GM12878 (cell line): Measurements from ENCODE around the gene APH1B. TPM values are rescaled to one million over a fixed set of nuclear protein-coding genes. Genes with fewer than 3 reads are reported as not detected.

ENCODE experiments used
- ATAC-seq: fragments of 200-7000 bp; cut with Tn5 transposase; 3 replicates; pipeline ENCODE4 v1.9.1; 2020; ENCODE audit warnings: mild to moderate bottlenecking, moderate library complexity
- BruUV-seq: library from RNA; stranded (reverse); fragments of 400-500 nt; replicated peaks from 2 replicates; lab custom pipeline; 2021; lab: Mats Ljungman, UMichigan
- CTCF ChIA-PET: fragments of 300-600 bp; sonication (Branson Sonifier 250); formaldehyde crosslinking; extraction: SDS; loops from one replicate; lab custom pipeline; 2021; ENCODE audit warnings: inconsistent platforms; lab: Yijun Ruan, JAX
- POLR2A ChIA-PET: fragments of 350-600 bp; formaldehyde crosslinking; extraction: SDS; loops from one replicate; lab custom pipeline; 2021; ENCODE audit warnings: inconsistent platforms; lab: Charles Lee
- RAD21 ChIA-PET: fragments of 300-600 bp; sonication (Branson Sonifier 250); formaldehyde crosslinking; loops from one replicate; lab custom pipeline; 2023; ENCODE audit warnings: antibody characterized with exemption; ENCODE audit not compliant: unreplicated experiment; lab: Charles Lee
- SMC1A ChIA-PET: fragments of 300-600 bp; sonication (Branson Sonifier 250); formaldehyde crosslinking; loops from one replicate; lab custom pipeline; 2023; ENCODE audit not compliant: unreplicated experiment, uncharacterized antibody; lab: Charles Lee
- DNase-seq: peaks from one replicate; pipeline ENCODE4 v3.0.0-alpha.2; 2011; ENCODE audit warnings: low read depth, low spot score
- FAIRE-seq: peaks from 3 replicates; lab custom pipeline; 2011; peaks lifted over from hg19 to GRCh38; lab: Jason Lieb, UNC
- H2AFZ ChIP-seq: 2 replicates; pipeline ENCODE4 v1.6.0; 2011; ENCODE audit warnings: low read depth, low read length, control low read depth; ENCODE audit not compliant: control insufficient read depth
- H3K27ac ChIP-seq: 2 replicates; pipeline ENCODE4 v1.5.1; 2011; ENCODE audit warnings: control low read depth; ENCODE audit not compliant: control insufficient read depth, insufficient read depth
- H3K27me3 ChIP-seq, 2 experiments: replicated peaks in 1 of 2; 2 replicates each; pipeline versions ENCODE4 v1.6.0 to v1.6.1; 2011; ENCODE audit warnings: low read length in 1 of 2; ENCODE audit not compliant: control insufficient read depth in 2 of 2, insufficient read depth in 2 of 2
- H3K36me3 ChIP-seq, 2 experiments: 2 replicates each; pipeline ENCODE4 v1.5.1; 2011; ENCODE audit warnings: low read length in 1 of 2; ENCODE audit not compliant: control insufficient read depth in 2 of 2, insufficient read depth in 2 of 2
- H3K4me1 ChIP-seq: 2 replicates; pipeline ENCODE4 v1.6.1; 2011; ENCODE audit warnings: mild to moderate bottlenecking, low read length, moderate library complexity, mixed read lengths; ENCODE audit not compliant: control insufficient read depth, insufficient read depth
- H3K4me2 ChIP-seq: 2 replicates; pipeline ENCODE4 v1.6.0; 2011; ENCODE audit warnings: control low read depth; ENCODE audit not compliant: control insufficient read depth, insufficient read depth
- H3K4me3 ChIP-seq: fragments of 200-600 bp; sonication (generic); 2 replicates; pipeline ENCODE4 v1.5.1; 2016
- H3K79me2 ChIP-seq: 2 replicates; pipeline ENCODE4 v1.6.0; 2011; ENCODE audit warnings: low read length; ENCODE audit not compliant: control insufficient read depth, insufficient read depth
- H3K9ac ChIP-seq: 2 replicates; pipeline ENCODE4 v1.8.0; 2011; ENCODE audit warnings: low read length, control low read depth, mixed read lengths; ENCODE audit not compliant: control insufficient read depth, insufficient read depth
- H3K9me3 ChIP-seq: replicated peaks from 3 replicates; pipeline ENCODE4 v1.5.1; 2011; ENCODE audit warnings: mild to moderate bottlenecking, low read length; ENCODE audit not compliant: control insufficient read depth, insufficient read depth
- H4K20me1 ChIP-seq: 2 replicates; pipeline ENCODE4 v1.6.0; 2011; ENCODE audit not compliant: control insufficient read depth, insufficient read depth
- BCL11A ChIP-seq: IDR thresholded peaks from 2 replicates; pipeline ENCODE4 v1.6.1; 2011; ENCODE audit warnings: low read depth, low read length
- FOS ChIP-seq: IDR thresholded peaks from 3 replicates; pipeline ENCODE4 v1.6.1; 2011; ENCODE audit warnings: borderline replicate concordance; ENCODE audit not compliant: insufficient read length; ENCODE audit errors: extremely low read depth
- IKZF1 ChIP-seq: fragments of 450-650 bp; conservative IDR thresholded peaks from 2 replicates; pipeline ENCODE4 v1.6.1; 2017; ENCODE audit warnings: antibody characterized with exemption, mild to moderate bottlenecking
- PML ChIP-seq: IDR thresholded peaks from 2 replicates; pipeline ENCODE4 v1.6.1; 2012; ENCODE audit warnings: low read length, inconsistent platforms
- SIN3A ChIP-seq: IDR thresholded peaks from 2 replicates; pipeline ENCODE4 v1.6.1; 2012; ENCODE audit warnings: low read depth, low read length, improper control_type of control experiment
- SMARCA5 ChIP-seq: fragments of 450-650 bp; IDR thresholded peaks from 2 replicates; pipeline ENCODE4 v1.6.1; 2017; ENCODE audit warnings: mild to moderate bottlenecking
- SUPT20H ChIP-seq: IDR thresholded peaks from 2 replicates; pipeline ENCODE4 v1.6.1; 2011; ENCODE audit warnings: low read depth, mild to moderate bottlenecking, low read length, moderate library complexity, borderline replicate concordance; ENCODE audit not compliant: control insufficient read depth
- WGBS: methylation state at CpG from one replicate; pipeline ENCODE4 v1.1.6; 2016; ENCODE audit warnings: low lambda C conversion rate; ENCODE audit not compliant: insufficient replicate concordance, insufficient coverage; ENCODE audit errors: missing lambda C conversion rate; 5-methylcytosine and 5-hydroxymethylcytosine counted together
- in situ Hi-C: fragments of 300-500 bp; cut with MboI; formaldehyde crosslinking; loops from 9 replicates; pipeline ENCODE4 v1.14.3; 2018; ENCODE audit warnings: mixed read lengths
- intact Hi-C: fragments of 100-400 bp; cut with micrococcal nuclease; formaldehyde crosslinking; loops from one replicate; pipeline ENCODE4 v1.14.2; 2022; ENCODE audit not compliant: unreplicated experiment
- polyA plus RNA-seq, 11 experiments: library from polyadenylated mRNA; depleted of rRNA in 4 of 11; unstranded in 6 of 11; stranded (reverse) in 5 of 11; fragments of >200 nt; fragmentation: Nextera tagmentation in 4 of 11; fragmentation: Illumina TruSeq in 1 of 11; extraction: Ambion mirVana in 4 of 11; extraction: Trizol in 1 of 11; gene quantifications; 1 replicate in 1 of 11; 2 replicates in 10 of 11; pipeline versions ENCODE4 v1.2.1 to v1.2.3, GENCODE V29; 2011 to 2016; ENCODE audit warnings: inconsistent platforms in 2 of 11, missing spikeins in 2 of 11, low read depth in 1 of 11
- total RNA-seq, 4 experiments: library from RNA; depleted of rRNA in 3 of 4; stranded (reverse); fragments of >200 nt in 3 of 4; fragmentation: Illumina TruSeq in 1 of 4; extraction: Trizol in 1 of 4; gene quantifications; 2 replicates each; pipeline versions ENCODE4 v1.2.1 to v1.2.3, GENCODE V29; 2013 to 2021
- TF ChIP-seq, protein P1 (sequence below): fragments of 450-650 bp; IDR thresholded peaks from 2 replicates; pipeline ENCODE4 v1.6.1; 2017; ENCODE audit warnings: antibody characterized with exemption, mild to moderate bottlenecking, moderate library complexity
- TF ChIP-seq, protein P2 (sequence below): fragments of 450-650 bp; formaldehyde crosslinking; IDR thresholded peaks from 2 replicates; pipeline ENCODE4 v1.4.0; 2020; ENCODE audit warnings: mild to moderate bottlenecking, moderate library complexity
- TF ChIP-seq, protein P3 (sequence below): IDR thresholded peaks from 2 replicates; pipeline ENCODE4 v1.6.1; 2011; ENCODE audit warnings: borderline replicate concordance, low read depth, mild to moderate bottlenecking, moderate library complexity, mixed read lengths, low read length; ENCODE audit not compliant: insufficient read depth; ENCODE audit errors: extremely low read length

APH1B gene
- total and polyA plus RNA-seq, 10 of the 15 experiments (the other 5 are each of a cell fraction or from before 2014, with no cell fraction given) = 5.0 to 20.8 (median 11.1) TPM

DNA sequence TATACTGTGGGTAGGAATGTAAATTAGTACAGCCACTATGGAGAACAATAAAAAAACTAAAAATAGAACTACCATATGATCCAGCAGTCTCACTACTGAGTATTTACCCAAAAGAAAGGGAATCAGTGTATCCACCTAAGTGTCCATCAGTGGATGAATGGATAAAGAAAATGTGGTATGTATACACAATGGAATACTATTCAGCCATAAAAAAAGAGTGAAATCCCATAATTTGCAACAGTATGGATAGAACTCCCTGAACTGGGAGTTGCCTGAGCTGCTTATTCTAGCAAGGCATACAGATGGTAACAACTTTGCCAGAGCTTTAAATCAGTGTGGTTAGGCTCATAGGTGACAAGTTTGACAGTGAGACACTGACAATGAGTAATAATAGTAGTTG lies 16.1 kb upstream of the APH1B start (continued):
- TF ChIP-seq, protein P1, sequence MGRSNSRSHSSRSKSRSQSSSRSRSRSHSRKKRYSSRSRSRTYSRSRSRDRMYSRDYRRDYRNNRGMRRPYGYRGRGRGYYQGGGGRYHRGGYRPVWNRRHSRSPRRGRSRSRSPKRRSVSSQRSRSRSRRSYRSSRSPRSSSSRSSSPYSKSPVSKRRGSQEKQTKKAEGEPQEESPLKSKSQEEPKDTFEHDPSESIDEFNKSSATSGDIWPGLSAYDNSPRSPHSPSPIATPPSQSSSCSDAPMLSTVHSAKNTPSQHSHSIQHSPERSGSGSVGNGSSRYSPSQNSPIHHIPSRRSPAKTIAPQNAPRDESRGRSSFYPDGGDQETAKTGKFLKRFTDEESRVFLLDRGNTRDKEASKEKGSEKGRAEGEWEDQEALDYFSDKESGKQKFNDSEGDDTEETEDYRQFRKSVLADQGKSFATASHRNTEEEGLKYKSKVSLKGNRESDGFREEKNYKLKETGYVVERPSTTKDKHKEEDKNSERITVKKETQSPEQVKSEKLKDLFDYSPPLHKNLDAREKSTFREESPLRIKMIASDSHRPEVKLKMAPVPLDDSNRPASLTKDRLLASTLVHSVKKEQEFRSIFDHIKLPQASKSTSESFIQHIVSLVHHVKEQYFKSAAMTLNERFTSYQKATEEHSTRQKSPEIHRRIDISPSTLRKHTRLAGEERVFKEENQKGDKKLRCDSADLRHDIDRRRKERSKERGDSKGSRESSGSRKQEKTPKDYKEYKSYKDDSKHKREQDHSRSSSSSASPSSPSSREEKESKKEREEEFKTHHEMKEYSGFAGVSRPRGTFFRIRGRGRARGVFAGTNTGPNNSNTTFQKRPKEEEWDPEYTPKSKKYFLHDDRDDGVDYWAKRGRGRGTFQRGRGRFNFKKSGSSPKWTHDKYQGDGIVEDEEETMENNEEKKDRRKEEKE = no peak
- TF ChIP-seq BCL11A (no peak), FOS (no peak), SUPT20H (no peak)

DNA sequence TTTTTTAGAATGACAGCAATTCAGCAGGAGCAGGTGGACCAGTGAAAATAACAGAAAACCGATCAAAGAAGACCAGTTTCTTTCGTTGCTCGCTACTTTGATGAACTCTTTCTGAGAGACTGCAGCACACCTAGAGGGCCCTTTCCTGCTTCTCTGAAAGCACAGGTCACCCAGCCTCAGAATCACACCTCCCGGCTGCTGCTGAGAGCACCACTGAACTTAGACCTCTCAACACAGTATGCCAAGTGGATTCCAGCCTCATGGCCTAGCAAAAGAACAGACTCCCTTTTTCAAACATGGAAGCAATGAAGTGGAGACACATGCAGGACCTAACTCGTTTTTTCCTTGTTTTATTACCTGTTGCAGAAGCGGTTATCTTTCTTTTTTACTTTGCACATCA lies 13.9 kb upstream of the APH1B start:
- ChIA-PET RAD21 (no interaction called here), CTCF (no interaction called here), POLR2A (no interaction called here), SMC1A (interaction anchor here (1.3 kb wide), 2 partner anchors 15 to 30 kb away, joined by 4 to 5 read pairs; no protein-coding TSS in a partner anchor)
- Histone ChIP-seq H4K20me1 (no peaks in the 10 kb centered on the region), H3K36me3 (peaks cover 3 to 11% of the 10 kb centered on the region in 2 experiments; a peak in 2 of 4 replicates), H3K27me3 (no peaks in the 10 kb centered on the region), H3K9me3 (no peaks in the 10 kb centered on the region), H3K79me2 (no peaks in the 10 kb centered on the region), H3K27ac (no peak overlapping the region), H2AFZ (no peak overlapping the region), H3K4me2 (no peak overlapping the region), H3K9ac (no peak overlapping the region), H3K4me1 (no peaks in the 10 kb centered on the region), H3K4me3 (no peak overlapping the region)
- in situ Hi-C loops = no loop called here
- intact Hi-C loops = no loop called here
- TF ChIP-seq, protein P2, sequence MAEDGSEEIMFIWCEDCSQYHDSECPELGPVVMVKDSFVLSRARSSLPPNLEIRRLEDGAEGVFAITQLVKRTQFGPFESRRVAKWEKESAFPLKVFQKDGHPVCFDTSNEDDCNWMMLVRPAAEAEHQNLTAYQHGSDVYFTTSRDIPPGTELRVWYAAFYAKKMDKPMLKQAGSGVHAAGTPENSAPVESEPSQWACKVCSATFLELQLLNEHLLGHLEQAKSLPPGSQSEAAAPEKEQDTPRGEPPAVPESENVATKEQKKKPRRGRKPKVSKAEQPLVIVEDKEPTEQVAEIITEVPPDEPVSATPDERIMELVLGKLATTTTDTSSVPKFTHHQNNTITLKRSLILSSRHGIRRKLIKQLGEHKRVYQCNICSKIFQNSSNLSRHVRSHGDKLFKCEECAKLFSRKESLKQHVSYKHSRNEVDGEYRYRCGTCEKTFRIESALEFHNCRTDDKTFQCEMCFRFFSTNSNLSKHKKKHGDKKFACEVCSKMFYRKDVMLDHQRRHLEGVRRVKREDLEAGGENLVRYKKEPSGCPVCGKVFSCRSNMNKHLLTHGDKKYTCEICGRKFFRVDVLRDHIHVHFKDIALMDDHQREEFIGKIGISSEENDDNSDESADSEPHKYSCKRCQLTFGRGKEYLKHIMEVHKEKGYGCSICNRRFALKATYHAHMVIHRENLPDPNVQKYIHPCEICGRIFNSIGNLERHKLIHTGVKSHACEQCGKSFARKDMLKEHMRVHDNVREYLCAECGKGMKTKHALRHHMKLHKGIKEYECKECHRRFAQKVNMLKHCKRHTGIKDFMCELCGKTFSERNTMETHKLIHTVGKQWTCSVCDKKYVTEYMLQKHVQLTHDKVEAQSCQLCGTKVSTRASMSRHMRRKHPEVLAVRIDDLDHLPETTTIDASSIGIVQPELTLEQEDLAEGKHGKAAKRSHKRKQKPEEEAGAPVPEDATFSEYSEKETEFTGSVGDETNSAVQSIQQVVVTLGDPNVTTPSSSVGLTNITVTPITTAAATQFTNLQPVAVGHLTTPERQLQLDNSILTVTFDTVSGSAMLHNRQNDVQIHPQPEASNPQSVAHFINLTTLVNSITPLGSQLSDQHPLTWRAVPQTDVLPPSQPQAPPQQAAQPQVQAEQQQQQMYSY (CRISPR knock-in tag) = no peak
- TF ChIP-seq SMARCA5 (no peak), PML (no peak), IKZF1 (no peak), SIN3A (no peak)
- TF ChIP-seq, protein P3, sequence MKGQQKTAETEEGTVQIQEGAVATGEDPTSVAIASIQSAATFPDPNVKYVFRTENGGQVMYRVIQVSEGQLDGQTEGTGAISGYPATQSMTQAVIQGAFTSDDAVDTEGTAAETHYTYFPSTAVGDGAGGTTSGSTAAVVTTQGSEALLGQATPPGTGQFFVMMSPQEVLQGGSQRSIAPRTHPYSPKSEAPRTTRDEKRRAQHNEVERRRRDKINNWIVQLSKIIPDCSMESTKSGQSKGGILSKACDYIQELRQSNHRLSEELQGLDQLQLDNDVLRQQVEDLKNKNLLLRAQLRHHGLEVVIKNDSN = no peak
- FAIRE-seq = no peak
- no TSS peak for BruUV-seq
- no peak for ATAC-seq
- WGBS = 95% methylated on average over 6 of the region's 6 CpGs
- DNase-seq = no peak
